Measurements from ENCODE around the gene SIPA1L2. TPM values are rescaled to one million over a fixed set of nuclear protein-coding genes. Genes with fewer than 3 reads are reported as not detected.

SIPA1L2 gene
- total RNA-seq, 1 donor from 2014 or later, result 18.1 TPM

DNA sequence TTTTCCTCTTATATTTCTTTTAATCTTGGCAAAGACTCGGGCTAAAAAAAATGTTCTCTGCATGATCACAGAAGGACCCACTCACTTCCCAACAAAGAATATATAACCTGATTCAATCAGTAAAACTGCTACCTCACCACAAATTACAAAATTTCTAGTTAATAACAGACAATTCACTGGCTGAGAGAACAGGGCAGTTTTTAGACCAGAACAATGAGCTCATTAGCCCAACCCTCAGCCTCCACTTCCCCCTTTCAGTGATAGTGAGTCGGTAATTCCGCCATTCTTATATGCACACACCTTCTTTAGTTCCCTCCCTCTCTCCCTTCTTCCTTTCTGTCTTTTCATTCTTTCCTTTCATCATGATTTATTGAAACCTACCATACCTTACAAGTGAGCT, 8.9 kb downstream of the SIPA1L2 start:
- TF ChIP-seq, protein P1, sequence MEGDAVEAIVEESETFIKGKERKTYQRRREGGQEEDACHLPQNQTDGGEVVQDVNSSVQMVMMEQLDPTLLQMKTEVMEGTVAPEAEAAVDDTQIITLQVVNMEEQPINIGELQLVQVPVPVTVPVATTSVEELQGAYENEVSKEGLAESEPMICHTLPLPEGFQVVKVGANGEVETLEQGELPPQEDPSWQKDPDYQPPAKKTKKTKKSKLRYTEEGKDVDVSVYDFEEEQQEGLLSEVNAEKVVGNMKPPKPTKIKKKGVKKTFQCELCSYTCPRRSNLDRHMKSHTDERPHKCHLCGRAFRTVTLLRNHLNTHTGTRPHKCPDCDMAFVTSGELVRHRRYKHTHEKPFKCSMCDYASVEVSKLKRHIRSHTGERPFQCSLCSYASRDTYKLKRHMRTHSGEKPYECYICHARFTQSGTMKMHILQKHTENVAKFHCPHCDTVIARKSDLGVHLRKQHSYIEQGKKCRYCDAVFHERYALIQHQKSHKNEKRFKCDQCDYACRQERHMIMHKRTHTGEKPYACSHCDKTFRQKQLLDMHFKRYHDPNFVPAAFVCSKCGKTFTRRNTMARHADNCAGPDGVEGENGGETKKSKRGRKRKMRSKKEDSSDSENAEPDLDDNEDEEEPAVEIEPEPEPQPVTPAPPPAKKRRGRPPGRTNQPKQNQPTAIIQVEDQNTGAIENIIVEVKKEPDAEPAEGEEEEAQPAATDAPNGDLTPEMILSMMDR (IDR thresholded peaks at IDR 0.05), result no peak
- intact Hi-C loops (cut with DNase I), result no loop called here
- no peaks in the 10 kb centered on the region for H3K36me3 ChIP-seq
- no peak overlapping the region for H3K27ac ChIP-seq
- H3K4me3 ChIP-seq, result no peak overlapping the region
- H3K9me3 ChIP-seq, result no peaks in the 10 kb centered on the region
- DNase-seq (ENCODE audit: low spot score in 2 of 2), result no peak
- H3K4me1 ChIP-seq, result no peaks in the 10 kb centered on the region
- H3K27me3 ChIP-seq, result no peaks in the 10 kb centered on the region

DNA sequence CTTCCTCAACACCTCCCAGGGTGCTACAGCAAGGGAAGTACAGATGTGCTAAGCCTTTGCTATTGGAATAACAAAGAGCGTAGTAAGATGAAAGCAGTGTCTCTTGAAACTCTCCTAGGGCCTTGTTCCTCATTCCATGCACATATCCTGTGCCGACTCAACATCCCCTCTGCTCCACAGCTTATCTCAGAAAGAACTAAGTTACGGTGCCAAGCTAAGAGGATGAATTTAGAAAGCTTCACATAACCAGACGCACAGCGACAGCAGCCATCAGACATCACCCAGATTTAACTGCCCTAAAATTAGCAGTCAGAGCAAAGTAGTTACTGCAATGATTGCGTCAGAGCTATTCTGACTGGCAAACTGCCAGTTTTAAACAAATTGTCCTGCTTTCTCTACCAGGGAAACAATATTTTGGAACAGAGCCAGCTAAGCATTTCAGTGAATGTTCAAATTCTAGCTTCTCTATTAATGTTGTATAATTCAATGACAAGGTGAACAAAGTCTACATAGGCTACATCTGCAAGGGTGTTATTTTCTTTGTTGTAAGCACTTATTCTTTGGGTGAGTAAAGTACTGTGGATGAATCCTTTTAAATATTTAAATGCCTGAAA, 9.5 kb downstream of the SIPA1L2 start:
- intact Hi-C loops (cut with DNase I), result no loop called here
- TF ChIP-seq, protein P1 (IDR thresholded peaks at IDR 0.05), result no peak
- peak overlapping the region; percentile 44 to 53 for H3K27ac ChIP-seq
- H3K36me3 ChIP-seq, result no peaks in the 10 kb centered on the region
- no peak for DNase-seq (ENCODE audit: low spot score in 2 of 2)
- H3K27me3 ChIP-seq, result no peaks in the 10 kb centered on the region
- H3K4me3 ChIP-seq, result peak overlapping the region in 1 of 2 donors; percentile 19
- H3K4me1 ChIP-seq, result no peaks in the 10 kb centered on the region
- H3K9me3 ChIP-seq, result no peaks in the 10 kb centered on the region

DNA sequence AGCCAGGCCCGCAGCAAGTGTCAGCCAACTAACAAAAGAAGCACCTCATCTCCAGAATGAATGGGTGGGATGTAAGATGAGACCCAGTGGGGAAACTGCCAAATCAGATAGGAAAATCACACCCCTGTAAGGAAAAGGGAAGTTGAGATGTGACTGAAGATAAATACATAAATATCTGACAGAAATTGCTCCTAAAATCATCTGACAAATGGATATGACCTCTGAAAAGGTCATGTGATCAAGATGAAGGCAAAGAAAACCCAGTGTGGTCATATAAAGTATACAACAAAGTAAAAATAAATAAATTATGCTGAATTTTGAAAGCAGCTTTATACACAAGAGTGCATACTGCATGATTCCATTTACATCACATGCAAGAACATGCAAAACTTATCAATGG, 12.7 kb downstream of the SIPA1L2 start:
- Histone ChIP-seq H3K4me3 (no peak overlapping the region), H3K27me3 (no peaks in the 10 kb centered on the region), H3K4me1 (no peaks in the 10 kb centered on the region), H3K36me3 (no peaks in the 10 kb centered on the region), H3K27ac (no peak overlapping the region), H3K9me3 (no peaks in the 10 kb centered on the region)
- TF ChIP-seq, protein P1 (IDR thresholded peaks at IDR 0.05), result no peak
- intact Hi-C loops (cut with DNase I), result no loop called here
- DNase-seq (ENCODE audit: low spot score in 2 of 2), result no peak

DNA sequence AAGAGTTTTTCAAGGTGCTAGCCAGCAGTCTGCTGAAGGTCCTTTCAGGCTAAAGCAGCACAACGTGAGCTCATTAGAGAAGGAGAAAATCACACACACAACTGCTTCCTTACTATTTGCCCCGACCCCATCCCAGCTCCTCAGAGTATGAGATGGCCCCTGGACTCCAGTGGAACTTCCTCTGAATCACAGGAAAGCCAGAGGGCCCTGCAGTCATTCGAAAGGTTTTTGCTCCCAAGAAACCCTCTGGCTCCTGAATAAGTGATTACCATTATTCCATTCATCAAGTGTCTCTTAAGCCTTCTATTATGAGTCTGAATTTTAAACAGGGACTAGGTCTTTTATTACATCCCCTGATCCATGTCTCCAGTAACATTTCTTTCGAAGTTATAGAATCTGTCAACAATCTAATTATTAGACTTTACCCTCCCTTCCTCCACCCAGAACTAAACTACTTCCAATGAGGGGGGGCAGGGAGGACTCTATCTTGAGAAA, 14.6 kb downstream of the SIPA1L2 start:
- Histone ChIP-seq H3K27ac (no peak overlapping the region), H3K4me1 (no peaks in the 10 kb centered on the region), H3K4me3 (no peak overlapping the region), H3K9me3 (no peaks in the 10 kb centered on the region), H3K36me3 (no peaks in the 10 kb centered on the region), H3K27me3 (no peaks in the 10 kb centered on the region)
- DNase-seq (ENCODE audit: low spot score in 2 of 2), result no peak
- intact Hi-C loops (cut with DNase I), result no loop called here
- TF ChIP-seq, protein P1 (IDR thresholded peaks at IDR 0.05), result no peak

DNA sequence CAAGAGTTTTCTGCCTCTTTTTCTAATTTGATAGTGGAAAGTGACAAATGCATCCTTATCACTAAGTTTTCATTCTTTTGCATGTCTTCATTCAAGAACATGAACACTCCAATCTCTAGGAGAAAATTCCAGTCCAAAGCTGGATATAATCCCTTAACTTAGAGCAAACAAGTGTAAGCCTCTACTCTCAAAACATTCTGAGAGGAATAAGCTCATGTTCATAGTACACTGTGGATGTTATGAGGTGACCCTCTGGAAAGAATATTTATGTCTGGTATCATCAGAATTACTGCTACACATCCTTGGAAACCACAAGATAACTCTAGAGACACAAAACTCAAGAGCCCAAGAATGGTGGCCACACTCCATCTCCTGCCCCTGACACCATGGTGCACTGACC, 15.1 kb downstream of the SIPA1L2 start:
- H3K27ac ChIP-seq, result no peak overlapping the region
- TF ChIP-seq, protein P1 (IDR thresholded peaks at IDR 0.05), result no peak
- DNase-seq (ENCODE audit: low spot score in 2 of 2), result no peak
- no peak overlapping the region for H3K4me3 ChIP-seq
- intact Hi-C loops (cut with DNase I), result no loop called here
- H3K9me3 ChIP-seq, result no peaks in the 10 kb centered on the region
- H3K4me1 ChIP-seq, result no peaks in the 10 kb centered on the region
- H3K27me3 ChIP-seq, result no peaks in the 10 kb centered on the region
- no peaks in the 10 kb centered on the region for H3K36me3 ChIP-seq

Data from ascending aorta (tissue), 2 donors.